ENCODE data around the gene BCL7A. TPM values are rescaled to one million over a fixed set of nuclear protein-coding genes. Genes with fewer than 3 reads are reported as not detected.

BCL7A gene
- total RNA-seq, 1 experiment from 2014 or later: 2.4 TPM

GRCh38 chr12:122111089-122111641 lies 89.5 kb downstream of the BCL7A start:
- H3K4me3 ChIP-seq: no peak overlapping the region
- H3K9me3 ChIP-seq: no peaks in the 10 kb centered on the region
- no peaks in the 10 kb centered on the region for H3K27me3 ChIP-seq
- H3K36me3 ChIP-seq: peaks cover 2% of the 10 kb centered on the region; the same call in 1 of the 2 replicates
- DNase-seq: no peak

Other genes starting within 250 kb of the BCL7A start
- gene RHOF, start 228.2 kb upstream of the BCL7A start, total RNA-seq (2014; rRNA removed; shearing (Covaris generic); ENCODE audit: low replicate concordance): 0.20 and 6.3 TPM in 2 replicates
- 1.0 and 1.1 TPM in 2 replicates for gene SETD1B, start 217.9 kb upstream of the BCL7A start, total RNA-seq (2014; rRNA removed; shearing (Covaris generic); ENCODE audit: low replicate concordance)
- gene HPD, start 163.0 kb upstream of the BCL7A start, total RNA-seq (2014; rRNA removed; shearing (Covaris generic); ENCODE audit: low replicate concordance): 0.56 and 3.1 TPM in 2 replicates
- gene PSMD9, start 133.1 kb upstream of the BCL7A start, total RNA-seq (2014; rRNA removed; shearing (Covaris generic); ENCODE audit: low replicate concordance): 66.6 and 117 TPM in 2 replicates
- gene CFAP251, start 103.3 kb upstream of the BCL7A start, total RNA-seq (2014; rRNA removed; shearing (Covaris generic); ENCODE audit: low replicate concordance): 0.74 and 1.7 TPM in 2 replicates
- 3.5 and 4.0 TPM in 2 replicates for gene MLXIP, start 56.9 kb downstream of the BCL7A start, total RNA-seq (2014; rRNA removed; shearing (Covaris generic); ENCODE audit: low replicate concordance)
- gene IL31, start 152.3 kb downstream of the BCL7A start, total RNA-seq (2014; rRNA removed; shearing (Covaris generic); ENCODE audit: low replicate concordance): not detected in 2 replicates
- not detected in 2 replicates for gene LRRC43, start 161.2 kb downstream of the BCL7A start, total RNA-seq (2014; rRNA removed; shearing (Covaris generic); ENCODE audit: low replicate concordance)
- not detected in 2 replicates for gene B3GNT4, start 181.8 kb downstream of the BCL7A start, total RNA-seq (2014; rRNA removed; shearing (Covaris generic); ENCODE audit: low replicate concordance)
- gene DIABLO, start 204.2 kb downstream of the BCL7A start, total RNA-seq (2014; rRNA removed; shearing (Covaris generic); ENCODE audit: low replicate concordance): 70.9 and 74.7 TPM in 2 replicates
- 13.6 and 16.4 TPM in 2 replicates for gene VPS33A, start 244.6 kb downstream of the BCL7A start, total RNA-seq (2014; rRNA removed; shearing (Covaris generic); ENCODE audit: low replicate concordance)